ENCODE measurements around the gene LIN7A.

DNA sequence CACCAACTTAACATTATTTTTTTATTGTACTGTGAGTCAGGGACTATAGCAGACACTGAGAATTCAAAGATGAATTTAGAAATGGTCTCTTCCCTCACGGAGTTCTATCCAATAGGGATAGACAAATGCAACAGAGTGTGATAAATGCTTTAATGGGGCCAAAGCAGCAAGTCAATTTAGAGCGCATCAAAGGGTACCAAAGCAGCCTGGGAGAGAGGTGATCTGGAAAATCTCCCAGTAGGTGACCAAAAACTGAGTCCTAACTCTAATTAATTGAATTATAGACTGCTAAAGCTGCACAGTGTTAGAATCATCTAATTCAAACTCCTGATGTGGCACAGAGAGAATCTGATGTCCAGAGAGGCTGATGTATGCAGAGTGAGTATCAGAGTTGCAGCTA, 2.6 kb downstream of the LIN7A start:
- TF ChIP-seq CTCF (IDR thresholded peaks at IDR 0.05; ENCODE audit: low read length) (no peak), EZH2 (IDR thresholded peaks at IDR 0.05; ENCODE audit: borderline replicate concordance, low read length) (no peak)

Data from OCI-LY1 (cell line).